LoVo (cell line): Measurements from ENCODE around the gene GCA.

ENCODE experiments used
- DNase-seq: peaks from one replicate; pipeline ENCODE4 v3.0.0-alpha.2; 2016; ENCODE audit warnings: low spot score

Gene GCA, protein sequence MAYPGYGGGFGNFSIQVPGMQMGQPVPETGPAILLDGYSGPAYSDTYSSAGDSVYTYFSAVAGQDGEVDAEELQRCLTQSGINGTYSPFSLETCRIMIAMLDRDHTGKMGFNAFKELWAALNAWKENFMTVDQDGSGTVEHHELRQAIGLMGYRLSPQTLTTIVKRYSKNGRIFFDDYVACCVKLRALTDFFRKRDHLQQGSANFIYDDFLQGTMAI

GRCh38 chr2:162343824-162344616 is at the start of gene GCA:
Gene GCA, plus strand, starts transcription at chr2:162344132. Its CDS starts 117 bp downstream, at chr2:162344249.
- DNase-seq, result peak; percentile 96

- no peak for DNase-seq
Measured at GRCh38 chr2:162295009-162295408, 48.9 kb upstream of the GCA start.

- peak; percentile 70 for DNase-seq
Measured at GRCh38 chr2:162297925-162298552, 45.9 kb upstream of the GCA start.

DNA sequence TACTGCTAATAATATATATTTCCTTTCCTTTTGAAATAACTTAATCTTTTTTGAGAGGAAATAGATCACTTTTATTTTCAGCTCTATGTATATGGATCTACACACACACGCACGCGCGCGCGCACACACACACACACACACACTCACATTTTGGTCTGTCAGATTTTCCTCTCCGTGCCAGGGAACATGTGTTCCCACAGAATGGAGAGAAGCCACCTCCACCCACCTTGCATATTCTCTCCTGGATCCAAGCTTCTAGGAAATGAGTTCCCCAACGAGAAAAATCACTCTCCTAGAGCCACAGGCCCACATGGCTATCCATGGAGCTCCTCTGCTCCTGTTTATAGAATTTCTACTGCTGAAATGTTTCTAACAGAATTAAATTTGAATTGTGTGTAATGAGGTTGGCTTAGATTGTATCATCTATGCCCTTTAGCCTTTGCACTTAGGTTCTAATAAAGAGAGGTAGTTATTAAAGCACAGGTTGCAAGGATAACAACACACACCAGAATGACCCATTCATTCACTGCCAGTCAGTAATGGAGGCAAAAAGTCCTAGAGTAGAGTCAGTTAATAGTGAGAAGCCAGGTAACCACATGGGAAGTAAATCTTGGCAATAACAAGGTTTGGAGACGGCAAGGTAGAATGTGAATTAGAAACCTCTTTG is 45.1 kb upstream of the GCA start:
- no peak for DNase-seq

GRCh38 chr2:162300266-162300665 is 43.7 kb upstream of the GCA start:
- no peak for DNase-seq

- DNase-seq, result peak; percentile 71
Measured at GRCh38 chr2:162301151-162301804, 42.7 kb upstream of the GCA start.

DNA sequence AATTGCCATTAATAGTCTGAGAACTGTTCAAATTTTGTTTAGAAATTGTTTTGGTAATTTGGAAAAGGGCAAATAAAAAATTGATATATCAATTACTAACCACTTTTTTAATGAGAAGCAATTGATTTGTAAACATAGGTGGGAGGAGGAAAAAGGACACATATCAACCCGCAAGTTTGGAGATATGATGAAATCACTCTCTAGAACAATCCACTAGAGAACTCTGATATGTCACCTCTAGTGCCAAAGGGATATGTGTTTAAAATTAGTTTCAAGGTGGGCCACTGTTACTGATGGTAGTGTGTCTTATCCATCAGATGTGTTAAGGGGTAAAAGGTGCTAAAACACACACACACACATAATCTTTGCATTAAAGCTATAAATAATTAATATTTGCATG is 42.1 kb upstream of the GCA start:
- DNase-seq, result no peak

DNA sequence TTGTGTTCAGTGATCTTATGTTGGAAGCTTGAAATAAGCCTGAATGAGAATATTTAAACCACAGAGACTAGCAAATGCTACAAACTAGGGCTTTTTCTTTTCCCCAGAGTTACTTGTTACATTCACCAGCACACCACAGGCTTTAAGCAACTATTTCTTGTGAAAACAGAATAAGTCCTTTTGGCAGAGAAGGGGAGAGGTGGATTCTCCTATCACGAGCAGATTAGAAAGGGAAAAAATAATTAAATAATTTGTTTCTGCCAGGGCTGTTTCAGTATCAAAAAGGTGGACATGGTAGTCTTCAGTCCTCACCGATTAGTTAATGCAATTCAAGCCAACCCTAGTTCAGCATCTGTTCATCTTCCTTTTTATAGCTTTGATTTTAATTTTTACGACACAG is 38.0 kb upstream of the GCA start:
- DNase-seq, result no peak

GRCh38 chr2:162308747-162309503 is 35.0 kb upstream of the GCA start:
- no peak for DNase-seq

- DNase-seq, result no peak
Measured at GRCh38 chr2:162312853-162313252, 31.1 kb upstream of the GCA start.

DNA sequence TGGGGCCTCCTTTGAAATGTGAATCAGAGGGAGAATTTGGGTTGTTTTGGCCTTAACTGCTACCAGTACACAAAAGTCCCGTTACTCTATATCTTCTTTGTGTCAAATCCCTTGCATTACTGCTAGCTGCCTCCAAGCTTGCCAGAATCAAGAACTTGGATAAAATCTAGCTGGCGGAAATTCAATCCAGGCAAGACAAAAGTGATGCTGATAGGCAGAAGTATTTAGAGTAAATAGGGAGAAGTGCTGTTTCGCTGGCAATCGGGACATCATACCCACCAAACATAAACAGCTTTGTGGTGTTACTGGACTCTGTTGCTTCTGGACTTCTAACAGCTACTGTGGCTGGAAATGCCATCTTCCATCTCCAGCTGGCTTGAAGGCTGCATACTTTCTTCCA is 28.0 kb upstream of the GCA start:
- DNase-seq, result no peak

DNA sequence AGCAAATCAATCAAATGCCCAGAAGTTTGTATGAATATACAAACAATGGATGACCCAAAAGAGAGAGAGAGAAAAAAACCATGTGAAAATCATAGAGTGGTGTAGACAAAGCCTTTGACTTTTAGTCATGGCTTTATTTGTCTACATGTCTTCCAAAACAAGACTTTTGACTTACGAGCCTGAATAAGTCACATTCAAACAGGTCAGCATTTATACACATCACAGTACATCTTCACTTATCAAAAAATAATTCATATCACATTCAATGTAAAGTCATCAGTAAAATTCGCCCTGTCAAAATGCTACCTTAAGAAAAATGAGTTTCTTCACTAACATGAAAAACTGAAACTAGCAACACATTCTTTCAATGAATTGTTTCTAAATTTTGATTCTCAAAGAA is 27.3 kb upstream of the GCA start:
- no peak for DNase-seq

GRCh38 chr2:162317058-162317742 is 26.7 kb upstream of the GCA start:
- no peak for DNase-seq

DNA sequence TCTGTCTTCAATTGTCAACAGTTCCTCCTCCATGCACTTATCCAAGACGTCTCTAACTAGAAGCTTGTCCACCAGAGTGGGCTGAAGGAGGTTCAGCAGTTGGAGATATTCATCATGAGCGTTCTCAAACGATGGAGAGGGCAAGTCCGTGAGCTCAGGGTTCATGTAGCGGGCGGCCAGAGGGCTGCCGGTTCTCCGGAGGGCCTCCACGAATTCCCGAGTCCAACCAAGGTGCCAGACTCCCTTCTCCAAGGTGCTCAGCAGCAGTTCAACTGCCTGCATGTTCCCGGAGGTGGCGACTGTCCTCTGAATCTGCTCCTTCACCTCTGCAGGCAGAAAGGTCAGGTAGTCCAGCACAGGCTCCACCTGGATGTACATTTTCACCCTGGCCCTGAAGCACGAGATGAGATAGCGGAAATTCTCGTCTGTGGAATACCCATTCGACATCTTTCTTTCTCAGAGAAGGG is 26.0 kb upstream of the GCA start:
- DNase-seq, result peak; percentile 43

DNA sequence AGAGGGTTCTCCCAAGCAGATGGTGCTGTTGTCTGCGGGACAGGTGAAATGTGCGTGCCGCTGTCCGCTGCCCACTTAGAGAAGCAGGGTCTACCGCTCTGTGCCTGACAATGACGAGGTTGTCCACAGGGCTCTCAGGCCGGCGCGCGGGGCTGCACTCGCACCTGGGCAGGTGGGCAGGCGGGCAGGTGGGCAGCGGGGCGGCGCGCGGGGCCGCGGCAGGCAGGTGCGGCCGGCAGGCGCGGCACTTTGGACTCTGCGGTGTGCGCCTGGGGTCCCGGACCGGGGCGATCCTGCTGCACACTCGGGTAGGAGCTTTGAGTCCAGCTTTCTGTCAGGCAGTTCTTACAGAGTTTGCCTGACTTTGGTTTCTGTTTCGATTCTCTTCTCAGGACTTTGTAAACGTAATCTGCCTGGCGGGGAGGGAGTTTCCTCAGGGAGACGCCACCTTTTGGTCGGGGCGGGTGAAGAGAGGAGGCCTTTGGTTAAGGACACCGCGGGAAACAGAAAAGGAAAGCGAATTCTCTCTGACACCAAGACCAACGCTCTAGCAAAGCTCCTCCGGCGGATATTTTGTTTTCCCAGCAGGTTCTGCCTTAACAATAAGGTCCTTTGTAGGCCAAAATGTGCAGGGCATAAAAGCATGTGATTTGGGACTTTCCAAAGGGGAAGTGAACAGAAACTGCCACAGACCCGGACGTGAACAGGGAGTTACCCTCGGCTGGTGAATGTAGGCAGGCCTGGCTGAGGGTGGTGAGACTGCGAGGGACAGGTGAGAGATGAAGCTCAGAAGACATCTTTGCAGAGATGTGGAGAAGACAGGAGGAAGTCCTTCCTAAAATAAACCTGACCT is 25.4 kb upstream of the GCA start, which contains the start of gene IFIH1:
Gene IFIH1 (minus strand): TSS at position 357 of the 853 bp plus-strand sequence. CDS start 377 bp downstream, outside the sequence.
- DNase-seq, result peak; percentile 88

DNA sequence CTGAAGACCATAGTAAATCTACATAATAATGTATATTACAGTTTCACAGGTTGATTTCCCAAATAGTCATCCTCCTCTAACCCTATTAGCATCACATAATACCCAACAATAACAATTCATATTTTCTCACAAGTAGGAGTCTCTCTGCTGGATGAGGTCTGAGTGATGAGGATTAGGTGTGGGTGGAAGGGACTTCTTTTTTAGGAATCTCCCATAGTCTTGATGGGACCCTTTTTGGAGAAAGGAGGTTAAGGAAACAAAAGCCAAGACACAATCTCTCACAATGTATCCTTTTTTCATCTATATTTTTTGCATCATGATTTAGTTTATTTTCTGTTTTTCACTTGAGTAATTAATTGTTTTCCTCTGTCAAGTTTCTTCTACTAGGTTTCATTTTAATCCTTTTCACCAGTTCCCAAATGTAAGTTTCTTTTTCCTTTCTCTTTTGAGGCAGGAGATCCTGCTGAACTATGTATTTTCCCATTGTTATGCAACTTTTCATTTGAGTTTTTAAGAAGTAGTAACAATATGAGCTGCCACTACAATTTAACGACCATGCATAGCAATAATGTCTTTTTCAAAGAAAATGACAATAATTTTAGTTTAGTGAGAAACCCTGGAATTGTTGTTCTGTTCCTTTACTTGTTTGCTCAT is 22.9 kb upstream of the GCA start:
- no peak for DNase-seq

DNA sequence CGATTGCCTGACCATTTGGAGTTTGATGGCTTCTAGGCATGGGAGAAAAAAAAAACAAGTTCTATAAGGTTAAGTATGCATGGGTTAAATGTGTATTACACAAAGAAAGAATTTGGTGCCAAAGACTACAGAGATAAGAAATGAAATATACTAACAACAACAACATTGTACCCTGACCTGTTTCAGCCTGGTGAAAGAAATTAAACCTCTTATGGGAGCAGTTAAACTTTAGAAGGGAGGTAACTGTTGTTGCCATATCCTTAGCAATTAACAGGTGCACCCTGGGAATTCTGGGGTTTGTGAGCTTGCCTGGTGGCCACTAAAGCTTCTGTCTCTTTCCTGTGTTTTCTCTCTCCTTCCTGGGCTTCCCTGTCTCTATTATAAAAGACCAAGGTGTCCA is 19.0 kb upstream of the GCA start:
- no peak for DNase-seq

GRCh38 chr2:162327134-162327769 is 16.7 kb upstream of the GCA start:
- DNase-seq, result no peak

GRCh38 chr2:162327806-162328205 is 16.1 kb upstream of the GCA start:
- DNase-seq, result no peak
